ENCODE measurements around the gene STAB1.

The STAB1 gene

GRCh38 chr3:52568069-52568468 is 72.9 kb downstream of the STAB1 start:
- no peak for DNase-seq

GRCh38 chr3:52570076-52570475 is 74.9 kb downstream of the STAB1 start:
- no peak for DNase-seq

DNA sequence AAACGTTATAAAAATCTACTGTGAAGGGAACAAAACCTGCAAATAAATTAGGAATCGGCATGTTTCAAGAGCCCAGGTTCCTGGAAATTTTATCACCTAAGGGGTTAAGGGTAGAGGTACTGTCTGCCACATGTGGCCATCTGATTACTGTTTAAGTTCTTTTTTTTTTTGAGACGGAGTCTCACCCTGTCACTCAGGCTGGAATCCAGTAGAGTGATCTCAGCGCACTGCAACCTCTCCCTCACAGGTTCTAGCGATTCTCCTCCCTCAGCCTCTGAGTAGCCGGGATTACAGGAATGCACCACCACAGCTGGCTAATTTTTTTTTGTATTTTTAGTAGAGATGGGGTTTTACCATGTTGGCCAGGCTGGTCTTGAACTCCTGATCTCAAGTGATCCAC is 77.1 kb downstream of the STAB1 start:
- DNase-seq, result no peak
